HUDEP-2 (cell line): ENCODE results near the gene SECISBP2.

Source experiments
- DNase-seq, 76 experiments: peaks; one replicate each; lab custom pipeline; 2025; ENCODE audit not compliant: unreplicated experiment in 76 of 76; lab: John Stamatoyannopoulos, UW

The SECISBP2 gene

DNA sequence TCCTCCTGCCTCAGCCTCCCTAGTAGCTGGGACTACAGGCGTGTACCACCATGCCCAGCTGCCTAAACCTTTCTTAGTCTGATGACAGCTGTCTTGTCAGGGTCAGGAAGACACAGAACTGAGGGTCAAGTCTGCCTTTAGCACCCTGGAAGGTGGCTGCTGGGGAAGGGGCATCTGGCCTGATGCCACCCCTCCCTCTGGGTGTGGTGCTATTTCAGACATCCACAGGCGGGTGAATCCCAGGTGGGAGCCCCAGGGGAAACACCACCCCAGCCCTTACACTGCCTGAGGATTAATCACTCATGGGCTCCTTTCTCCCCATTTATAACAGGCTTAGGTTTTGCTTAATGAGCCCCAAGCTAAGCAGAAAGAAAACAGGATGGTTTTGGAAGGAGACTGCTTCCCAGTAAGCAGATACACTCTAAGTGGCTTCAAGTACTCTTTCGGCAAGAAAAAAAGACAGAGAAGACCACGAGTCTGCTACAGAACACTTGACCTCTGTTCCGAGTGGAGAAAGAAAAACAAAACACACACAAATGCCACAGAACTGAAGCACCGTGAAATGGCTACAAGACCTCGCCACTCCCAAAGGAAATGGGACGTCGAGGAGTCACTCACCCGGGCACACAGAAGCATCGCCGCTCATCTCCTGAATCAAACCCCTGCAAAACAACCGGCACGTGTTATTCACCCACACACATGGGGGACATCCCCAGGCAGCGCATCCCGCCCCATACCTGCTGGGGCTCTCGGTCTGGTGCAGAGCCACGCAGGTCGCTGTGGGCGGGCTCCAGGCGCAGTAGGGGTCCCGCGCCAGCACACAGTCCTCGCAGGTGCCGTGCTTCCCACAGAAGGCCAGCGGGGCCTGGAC lies 62.4 kb downstream of the SECISBP2 start:
- no peak for DNase-seq

DNA sequence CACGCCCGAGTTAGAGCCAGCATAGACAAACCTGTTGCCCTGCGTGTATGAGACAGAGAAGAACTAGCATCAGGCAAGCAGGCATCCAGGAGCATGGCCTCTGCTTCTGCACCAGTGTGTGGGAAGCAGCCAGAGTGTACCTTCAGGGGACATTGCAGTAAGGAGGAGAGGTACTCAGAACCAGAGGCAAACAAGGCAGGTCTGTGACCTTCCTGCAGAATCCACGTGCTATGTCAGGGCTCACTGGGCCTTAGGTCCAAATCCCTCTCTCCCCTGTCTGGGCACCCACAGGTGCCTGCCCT lies 63.0 kb downstream of the SECISBP2 start:
- no peak for DNase-seq

DNA sequence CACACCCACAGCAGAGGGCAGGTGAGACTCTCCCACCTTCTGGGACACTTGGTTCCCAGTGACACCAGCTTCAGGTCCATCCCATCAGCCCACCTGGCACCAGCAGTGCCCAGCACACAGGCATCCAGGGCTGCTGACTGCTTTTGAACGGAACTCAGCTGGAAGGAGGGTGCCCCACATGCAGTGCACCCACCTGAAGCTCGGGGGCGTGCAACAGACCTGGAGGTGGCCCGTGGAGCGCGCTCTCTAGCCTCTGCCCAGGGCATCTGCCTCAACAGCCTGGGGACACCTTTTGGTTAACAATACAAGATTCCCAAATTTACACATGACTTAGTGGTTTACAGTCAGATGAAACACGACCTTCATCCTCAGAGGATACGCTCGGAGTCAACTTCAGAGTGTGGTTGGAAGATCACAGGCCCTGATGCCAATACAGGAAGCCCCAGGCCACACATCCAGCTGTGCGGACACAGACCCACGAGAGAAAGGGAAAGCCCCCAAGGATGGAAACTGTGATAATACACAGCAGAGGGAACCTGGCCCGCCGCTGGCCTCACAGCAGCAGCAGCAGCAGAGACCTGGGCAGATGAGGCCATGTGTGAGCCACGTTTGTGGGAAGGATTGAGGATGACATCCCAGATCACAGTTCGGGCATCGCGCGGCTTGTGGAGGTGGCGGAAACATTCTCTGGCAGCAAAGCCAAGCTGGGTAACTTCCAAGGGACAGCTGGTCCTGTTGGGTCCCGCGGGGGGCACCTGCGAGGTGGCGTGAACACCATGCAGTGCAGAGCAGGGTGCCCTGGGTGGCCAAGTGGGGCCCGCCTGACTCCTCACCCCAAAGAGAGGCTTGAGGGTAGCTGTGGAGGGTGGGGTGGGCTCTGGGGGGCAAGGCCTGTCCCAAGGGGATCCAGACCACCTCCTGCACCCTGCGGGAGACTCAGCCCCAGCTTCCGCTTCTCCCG lies 64.0 kb downstream of the SECISBP2 start:
- no peak for DNase-seq

DNA sequence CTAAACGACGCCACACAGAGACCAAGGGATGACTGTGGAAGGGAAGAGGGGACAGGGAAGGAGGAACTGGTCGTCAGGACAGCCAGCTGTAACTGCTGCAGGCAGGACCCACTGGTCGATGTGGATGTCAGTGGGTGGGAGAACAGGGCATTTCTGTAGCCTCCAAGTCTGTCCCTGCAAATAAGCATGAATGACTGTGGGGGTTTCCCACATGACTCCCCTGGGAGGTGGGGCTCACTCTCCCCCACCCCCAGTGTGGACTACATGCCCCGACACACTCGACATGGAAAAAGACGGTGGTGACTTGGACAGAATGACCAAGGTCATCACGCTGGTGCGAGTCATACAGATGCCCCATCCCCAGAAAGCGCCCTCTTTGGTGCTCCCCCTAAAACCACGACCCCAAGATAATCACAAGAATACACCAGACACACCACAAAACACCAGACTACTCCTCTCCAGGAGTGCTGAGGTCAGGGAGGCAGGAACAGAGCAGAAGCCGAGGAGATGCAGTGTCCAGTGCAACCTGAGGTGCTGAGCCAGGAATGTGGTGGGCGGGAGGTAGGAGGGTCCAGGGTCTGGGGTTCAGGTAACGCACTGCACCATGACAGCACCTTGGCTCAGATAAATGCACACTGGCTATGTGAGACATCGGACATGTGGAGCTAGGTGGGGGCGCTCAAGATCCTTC lies 64.9 kb downstream of the SECISBP2 start:
- DNase-seq: no peak

DNA sequence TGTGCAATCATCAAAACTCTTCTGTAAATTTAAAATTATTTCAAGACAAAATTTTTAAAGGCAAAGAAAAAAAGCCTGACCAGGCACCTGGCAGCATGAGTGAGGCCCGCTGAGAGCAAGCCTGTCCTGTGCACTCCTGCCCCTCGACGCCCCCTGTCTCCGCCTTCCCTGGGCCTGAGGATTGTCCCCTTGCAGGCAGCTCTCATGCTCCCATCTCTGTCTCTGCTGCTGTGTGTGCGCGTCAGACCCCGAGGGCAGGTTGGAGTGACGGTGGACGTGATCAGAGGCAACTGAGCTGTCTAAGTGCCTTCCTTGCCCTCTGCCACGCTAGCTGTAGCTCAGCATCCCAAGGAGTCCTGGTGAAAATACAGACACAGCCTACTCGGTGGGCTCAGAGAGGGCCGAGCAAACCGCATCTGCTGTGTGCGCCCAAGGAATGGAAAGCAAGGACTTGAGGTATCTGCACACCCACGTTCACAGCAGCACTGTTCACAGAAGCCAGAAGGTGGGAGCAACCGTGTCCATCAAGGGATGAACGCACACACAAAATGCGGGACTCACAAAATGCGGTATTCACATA lies 65.5 kb downstream of the SECISBP2 start:
- DNase-seq: no peak

DNA sequence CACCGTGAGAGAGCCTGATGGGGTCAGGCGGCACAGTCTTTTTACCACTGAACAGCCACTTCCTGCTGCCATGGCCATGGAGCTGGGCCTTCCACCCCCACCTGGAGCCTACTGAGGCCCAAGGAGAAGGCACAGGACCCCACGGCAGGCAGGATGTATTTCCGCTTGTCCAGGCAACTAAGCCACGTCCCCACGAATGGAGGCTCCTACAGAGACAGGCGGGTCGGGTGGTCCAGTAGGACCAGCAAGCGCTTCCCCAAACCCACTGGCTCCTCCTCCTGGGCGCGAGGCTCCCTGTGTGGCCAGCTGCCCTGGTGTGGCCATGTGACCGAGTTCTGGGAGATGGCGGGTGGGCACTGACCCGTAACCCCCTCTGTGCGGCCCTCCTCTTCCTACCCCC lies 66.5 kb downstream of the SECISBP2 start:
- DNase-seq: no peak

DNA sequence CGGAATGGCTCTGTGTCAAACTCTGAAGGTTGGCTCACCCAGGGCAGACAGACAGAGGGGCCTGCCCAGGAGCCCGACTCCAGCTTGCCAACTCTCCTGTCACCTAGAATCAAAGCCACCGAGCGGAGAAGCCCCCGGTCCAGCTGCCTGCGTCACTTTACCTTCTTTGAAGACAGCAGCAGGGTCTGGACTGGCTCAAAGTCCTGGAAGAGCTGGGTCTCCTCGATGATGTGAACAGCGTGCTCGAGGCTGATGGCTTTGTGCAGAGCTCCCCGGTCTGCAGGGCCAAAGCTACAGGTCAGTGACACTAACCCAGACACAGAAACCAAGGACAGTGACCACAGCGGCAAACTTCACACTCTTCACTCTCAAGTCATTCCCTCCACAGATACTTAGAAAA lies 67.9 kb downstream of the SECISBP2 start:
- DNase-seq: no peak

DNA sequence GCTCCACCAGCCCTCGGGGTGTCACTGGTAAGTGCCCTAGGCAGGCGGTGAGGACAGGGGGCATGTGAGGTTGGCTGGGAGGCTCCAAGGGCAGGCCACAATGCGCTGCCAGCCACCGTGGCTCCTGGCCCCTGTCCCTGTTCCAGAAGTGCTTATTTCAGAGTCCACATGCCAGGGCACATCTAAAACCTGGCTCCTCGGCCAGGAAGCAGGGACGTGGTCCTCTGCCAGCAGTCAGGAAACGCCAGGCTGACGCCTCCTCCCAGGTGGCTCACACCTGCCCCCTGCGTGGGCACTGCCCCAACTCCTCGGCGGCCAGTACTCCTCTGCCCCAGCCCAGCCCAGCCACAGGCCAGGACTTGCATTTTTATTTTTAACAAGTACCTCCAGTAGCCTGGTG lies 68.5 kb downstream of the SECISBP2 start:
- DNase-seq: no peak

DNA sequence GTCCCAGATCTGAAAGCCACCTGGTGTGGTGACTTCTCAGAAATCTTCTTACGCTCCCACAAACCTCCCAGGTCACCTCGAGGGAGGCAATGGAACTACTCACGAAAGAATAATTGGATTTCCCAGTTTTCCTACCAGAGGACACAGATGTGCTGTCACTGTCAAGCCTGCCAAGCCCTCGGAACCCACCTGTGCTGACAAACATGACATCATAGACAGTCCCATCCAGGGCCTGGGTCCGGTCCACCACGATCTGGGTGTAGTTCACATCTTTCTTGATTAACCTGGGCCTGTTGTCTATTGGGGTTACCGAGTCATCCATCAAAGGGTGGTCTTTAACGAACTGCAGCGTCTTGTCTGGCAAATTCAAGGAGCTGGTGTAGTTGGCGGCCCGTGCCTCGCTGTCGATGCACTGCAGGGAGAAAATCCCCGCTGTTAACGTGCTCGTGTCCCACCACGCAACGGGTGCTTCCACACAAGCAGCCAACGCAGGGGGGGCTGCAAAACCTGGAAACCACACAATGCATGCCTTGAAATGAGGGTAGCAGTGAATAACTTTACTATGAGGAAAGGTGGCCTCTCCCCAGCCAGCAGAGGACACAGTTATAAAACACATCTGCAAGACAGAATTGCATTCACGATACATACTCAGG lies 69.0 kb downstream of the SECISBP2 start:
- no peak for DNase-seq

DNA sequence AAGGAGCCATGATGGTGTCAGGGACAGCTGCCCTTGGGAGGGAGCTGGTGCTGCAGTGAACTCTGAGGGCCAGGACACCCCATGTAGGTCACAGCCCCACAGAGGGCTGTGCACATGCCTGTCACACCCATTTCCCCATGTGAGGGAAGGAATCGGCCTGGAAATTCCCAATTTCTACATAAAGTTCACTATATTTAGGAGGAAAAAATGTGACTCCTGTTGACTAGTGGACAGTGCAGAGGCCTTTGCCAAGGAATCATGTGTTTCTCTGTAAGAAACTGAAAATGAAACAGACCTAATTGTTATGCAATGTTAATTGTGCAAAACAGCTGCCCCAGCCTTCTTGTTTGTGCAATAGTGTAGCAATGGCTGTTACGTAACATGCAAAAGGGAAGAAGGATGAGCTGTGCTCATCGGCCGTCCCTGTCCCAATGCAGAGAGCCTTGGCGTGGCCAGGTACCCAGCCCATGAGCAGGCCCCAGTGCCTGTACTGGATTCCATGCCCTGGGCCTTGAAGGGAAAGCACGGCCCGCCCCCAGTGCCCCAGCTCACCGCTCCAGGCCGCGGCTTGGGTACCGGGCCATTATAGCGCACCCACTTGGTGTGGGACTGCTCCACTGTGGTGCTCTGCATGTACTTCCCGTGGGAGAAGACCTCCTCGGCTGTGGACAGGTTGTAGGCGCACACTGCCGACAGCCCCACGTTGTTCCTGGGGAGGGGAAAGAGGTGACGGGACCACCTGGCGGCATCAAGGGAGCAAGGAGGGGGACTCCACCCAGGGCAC lies 70.0 kb downstream of the SECISBP2 start:
- DNase-seq: no peak

DNA sequence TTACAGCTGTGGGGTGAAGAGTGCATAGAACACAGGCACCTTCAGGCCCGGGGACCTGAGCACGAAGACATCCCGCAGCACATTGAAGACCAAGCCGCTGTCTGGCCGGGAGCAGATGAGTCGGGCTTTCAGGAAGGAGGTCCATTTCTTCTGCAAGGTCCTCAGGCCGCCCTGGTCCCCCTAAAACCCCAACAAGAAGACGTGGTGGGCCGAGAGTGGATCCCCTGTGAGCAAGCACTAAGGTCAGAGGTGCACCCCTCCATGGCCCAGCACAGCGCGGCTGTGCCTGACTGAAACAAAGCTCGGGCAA lies 70.5 kb downstream of the SECISBP2 start:
- DNase-seq: no peak

DNA sequence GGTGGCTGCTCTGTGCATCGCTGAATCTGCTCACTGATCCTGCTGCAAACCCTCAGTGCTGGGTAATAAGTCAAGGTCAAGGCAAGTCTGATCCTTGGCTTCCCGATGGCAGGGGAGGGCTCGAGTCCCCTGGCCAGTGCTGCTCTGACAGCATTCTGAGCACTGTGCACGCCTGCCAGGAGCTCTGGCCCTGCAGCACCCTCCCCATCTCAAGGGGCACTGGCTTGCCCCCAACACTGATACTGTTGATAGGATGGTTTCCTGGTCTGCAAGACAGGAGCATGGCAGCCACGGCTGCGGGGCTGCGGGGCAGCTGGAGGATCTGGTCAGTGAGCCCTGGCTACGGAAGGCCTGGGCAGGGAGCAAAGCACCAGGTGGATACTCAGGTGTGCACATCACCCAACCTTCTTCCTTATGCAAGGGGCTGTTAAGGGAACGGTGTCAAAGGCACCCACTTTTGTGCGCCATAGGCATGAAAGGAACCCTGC lies 71.8 kb downstream of the SECISBP2 start:
- no peak for DNase-seq

DNA sequence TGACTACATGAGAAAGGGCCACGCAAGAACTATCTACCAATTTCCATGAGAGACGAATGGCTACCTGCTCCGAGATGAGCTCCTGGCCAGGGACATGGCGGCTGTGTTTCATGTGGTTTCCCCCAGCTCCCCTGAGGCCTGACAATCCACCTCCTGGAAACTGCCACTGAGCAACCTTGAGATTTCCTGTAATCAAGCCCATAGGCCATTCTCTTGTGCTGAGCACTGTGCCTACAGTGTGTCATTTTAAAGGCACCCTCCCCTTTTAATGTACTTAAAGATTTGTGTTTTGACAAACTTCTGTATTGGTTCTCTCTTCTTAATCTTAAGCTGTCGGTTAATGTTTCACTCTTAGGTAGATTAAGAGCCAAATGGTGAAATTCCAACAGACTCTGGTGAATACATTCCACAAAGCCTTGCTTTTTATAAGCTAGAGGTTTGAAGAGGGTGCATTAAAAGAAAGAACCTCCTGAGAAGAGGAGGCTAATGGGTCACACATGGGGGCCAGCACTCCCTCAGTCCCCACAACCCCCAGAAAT lies 72.3 kb downstream of the SECISBP2 start:
- DNase-seq: no peak

DNA sequence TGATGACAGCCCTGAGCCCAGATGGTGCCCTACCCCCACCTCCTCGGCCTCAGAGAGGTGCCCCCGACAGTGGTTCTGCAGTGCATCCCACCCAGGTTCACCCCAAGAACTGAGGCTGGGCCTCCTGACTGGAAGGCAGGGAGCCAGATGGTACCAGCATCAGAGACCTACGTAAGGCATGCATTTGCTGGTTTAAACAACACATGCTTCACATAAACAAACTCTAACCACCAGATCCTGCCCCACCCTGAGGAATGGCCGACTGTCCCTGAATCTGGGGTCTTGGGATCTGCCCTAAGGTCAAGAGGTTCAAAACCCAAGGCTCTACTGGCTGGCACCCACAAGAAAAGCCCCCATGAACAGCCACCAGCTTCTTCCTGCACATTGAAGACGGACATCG lies 73.3 kb downstream of the SECISBP2 start:
- no peak for DNase-seq

DNA sequence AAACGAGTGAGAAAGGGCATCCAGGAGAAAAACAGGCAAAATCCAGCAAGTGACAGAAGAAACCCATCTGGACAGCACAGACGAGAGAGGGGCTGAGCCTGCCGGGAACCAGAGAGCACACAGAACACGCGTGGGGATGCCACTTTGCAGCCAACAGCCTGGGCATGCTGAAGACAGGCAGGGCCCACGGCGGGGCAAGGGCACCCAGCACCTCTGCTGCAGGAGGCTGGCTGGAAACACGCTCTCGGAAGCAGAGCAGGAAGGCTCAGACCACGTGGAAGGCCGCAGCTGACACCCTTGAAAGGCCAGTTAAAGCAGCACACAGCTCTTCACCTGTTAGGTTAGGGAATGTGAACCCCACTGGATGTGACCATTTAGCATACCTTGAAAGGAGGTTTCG lies 76.1 kb downstream of the SECISBP2 start:
- DNase-seq: no peak

DNA sequence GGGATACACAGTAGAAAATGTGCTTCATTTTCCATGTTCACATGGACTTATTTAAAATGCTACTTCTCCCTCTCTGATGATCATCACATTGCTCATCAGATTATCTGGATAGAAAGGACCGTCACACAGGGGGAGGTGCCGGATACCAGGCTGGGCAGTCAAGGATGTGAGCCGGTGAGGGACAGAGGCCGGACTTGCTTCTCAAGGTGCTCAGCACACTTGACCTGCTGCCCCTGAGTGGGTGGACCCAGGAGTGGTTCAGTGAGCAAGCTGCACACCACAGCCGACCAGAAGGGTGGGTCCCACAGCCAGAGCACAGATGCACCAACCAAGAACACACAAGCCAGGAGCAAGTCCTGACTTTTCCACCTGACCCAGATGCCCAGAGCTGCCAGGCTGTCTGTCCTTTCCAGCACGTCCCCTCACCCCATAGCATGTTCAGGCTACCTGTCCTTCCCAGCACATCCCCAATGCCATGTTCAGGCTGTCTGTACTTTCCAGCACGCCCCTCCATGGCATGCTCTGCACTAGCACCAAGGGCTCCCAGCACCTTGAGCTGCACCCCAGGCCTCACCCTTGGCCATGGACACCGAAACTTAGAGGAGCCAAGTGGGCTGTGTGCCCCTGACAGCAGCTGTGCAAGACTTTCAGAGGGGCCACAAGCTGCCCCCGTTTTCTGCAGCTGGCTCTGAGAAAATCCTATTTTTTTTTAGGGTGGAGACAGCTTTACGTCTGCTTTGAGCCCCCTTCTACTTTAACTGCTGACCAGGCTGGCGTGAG lies 77.8 kb downstream of the SECISBP2 start:
- DNase-seq: no peak

DNA sequence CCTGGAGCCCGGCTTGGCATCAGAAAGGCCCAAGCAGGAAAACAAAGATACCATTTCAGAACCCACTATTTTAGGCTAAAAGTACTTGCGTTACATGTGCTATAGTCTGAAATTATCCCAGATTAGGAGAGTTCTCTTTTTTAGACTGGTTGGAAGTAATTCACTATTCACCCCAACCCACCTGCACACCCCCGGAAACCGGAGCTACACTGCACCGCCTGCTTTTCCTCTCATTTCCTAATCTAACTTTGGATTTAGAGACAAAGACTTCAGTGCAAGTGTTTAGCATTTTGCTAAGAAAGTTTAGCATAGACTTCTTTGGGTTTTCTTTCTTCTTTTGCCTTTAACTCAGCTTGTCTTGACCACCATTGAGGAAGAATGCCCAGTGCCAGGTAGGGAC lies 79.2 kb downstream of the SECISBP2 start:
- DNase-seq: no peak

DNA sequence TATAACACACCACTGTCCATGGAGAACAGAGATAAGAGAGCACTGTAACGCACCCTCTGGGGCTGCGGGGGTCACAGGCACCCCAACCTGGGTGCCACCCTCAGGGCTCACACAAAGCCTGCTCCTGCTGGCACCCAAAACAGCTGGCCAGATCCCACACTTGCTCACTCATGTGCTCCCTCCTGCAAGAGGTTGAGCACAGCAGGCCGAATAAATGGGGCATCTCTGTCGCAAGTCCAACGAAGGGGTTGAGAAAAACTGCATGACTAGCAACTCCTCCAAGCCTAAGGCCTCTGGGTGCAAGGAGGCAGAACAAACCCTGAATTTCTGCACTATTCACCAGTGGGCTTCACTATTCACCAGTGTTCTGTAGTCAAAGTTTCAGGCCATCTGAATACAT lies 80.3 kb downstream of the SECISBP2 start:
- DNase-seq: no peak
